ENCODE measurements around the gene TRIM27.
"Not testable (repeated sequence)": the region's sequence is repeated elsewhere in the genome, so short reads cannot be mapped to it uniquely, and the experiment has no call there.

TRIM27 gene

GRCh38 chr6:28864326-28864923 lies 59.4 kb downstream of the TRIM27 start:
- peak overlapping the region; percentile 82 to 86 for H3K4me3 ChIP-seq (ENCODE audit: low read depth in 1 of 2, low read length in 2 of 2)
- H3K36me3 ChIP-seq (ENCODE audit: control insufficient read depth in 1 of 2, insufficient read depth in 2 of 2, low read length in 2 of 2), result no peaks in the 10 kb centered on the region
- peaks cover 7 to 12% of the 10 kb centered on the region in 2 donors for H3K4me1 ChIP-seq (ENCODE audit: control insufficient read depth in 1 of 2, insufficient read depth in 2 of 2, low read length in 2 of 2)
- no peaks in the 10 kb centered on the region for H3K27me3 ChIP-seq (ENCODE audit: control insufficient read depth in 1 of 2, insufficient read depth in 2 of 2, low read length in 2 of 2)
- H3K27ac ChIP-seq (ENCODE audit: low read depth, low read length), result no peak overlapping the region
- no peaks in the 10 kb centered on the region for H3K9me3 ChIP-seq (ENCODE audit: control insufficient read depth in 1 of 2, low read length in 2 of 2)
- peak overlapping the region; percentile 18 to 71 for H3K9ac ChIP-seq (ENCODE audit: low read depth in 1 of 2, low read length in 2 of 2)

GRCh38 chr6:28863604-28864325 lies 60.0 kb downstream of the TRIM27 start:
- H3K4me1 ChIP-seq (ENCODE audit: control insufficient read depth in 1 of 2, insufficient read depth in 2 of 2, low read length in 2 of 2), result peaks cover 7 to 12% of the 10 kb centered on the region in 2 donors
- H3K27me3 ChIP-seq (ENCODE audit: control insufficient read depth in 1 of 2, insufficient read depth in 2 of 2, low read length in 2 of 2), result no peaks in the 10 kb centered on the region
- H3K27ac ChIP-seq (ENCODE audit: low read depth, low read length), result peak overlapping the region; percentile 22
- peak overlapping the region; percentile 18 to 71 for H3K9ac ChIP-seq (ENCODE audit: low read depth in 1 of 2, low read length in 2 of 2)
- no peaks in the 10 kb centered on the region for H3K9me3 ChIP-seq (ENCODE audit: control insufficient read depth in 1 of 2, low read length in 2 of 2)
- no peaks in the 10 kb centered on the region for H3K36me3 ChIP-seq (ENCODE audit: control insufficient read depth in 1 of 2, insufficient read depth in 2 of 2, low read length in 2 of 2)
- H3K4me3 ChIP-seq (ENCODE audit: low read depth in 1 of 2, low read length in 2 of 2), result peak overlapping the region; percentile 82 to 86

GRCh38 chr6:28862077-28862476 lies 61.7 kb downstream of the TRIM27 start:
- no peak overlapping the region for H3K27ac ChIP-seq (ENCODE audit: low read depth, low read length)
- no peaks in the 10 kb centered on the region for H3K36me3 ChIP-seq (ENCODE audit: control insufficient read depth in 1 of 2, insufficient read depth in 2 of 2, low read length in 2 of 2)
- H3K4me3 ChIP-seq (ENCODE audit: low read depth in 1 of 2, low read length in 2 of 2), result no peak overlapping the region
- no peaks in the 10 kb centered on the region for H3K27me3 ChIP-seq (ENCODE audit: control insufficient read depth in 1 of 2, insufficient read depth in 2 of 2, low read length in 2 of 2)
- no peaks in the 10 kb centered on the region for H3K9me3 ChIP-seq (ENCODE audit: control insufficient read depth in 1 of 2, low read length in 2 of 2)
- peaks cover 7 to 12% of the 10 kb centered on the region in 2 donors for H3K4me1 ChIP-seq (ENCODE audit: control insufficient read depth in 1 of 2, insufficient read depth in 2 of 2, low read length in 2 of 2)
- no peak overlapping the region for H3K9ac ChIP-seq (ENCODE audit: low read depth in 1 of 2, low read length in 2 of 2)

- Histone ChIP-seq H3K4me3 (ENCODE audit: low read depth in 1 of 2, low read length in 2 of 2) (no peak overlapping the region), H3K27ac (ENCODE audit: low read depth, low read length) (no peak overlapping the region), H3K36me3 (ENCODE audit: control insufficient read depth in 1 of 2, insufficient read depth in 2 of 2, low read length in 2 of 2) (no peaks in the 10 kb centered on the region), H3K9ac (ENCODE audit: low read depth in 1 of 2, low read length in 2 of 2) (no peak overlapping the region), H3K9me3 (ENCODE audit: control insufficient read depth in 1 of 2, low read length in 2 of 2) (no peaks in the 10 kb centered on the region), H3K4me1 (ENCODE audit: control insufficient read depth in 1 of 2, insufficient read depth in 2 of 2, low read length in 2 of 2) (peaks cover 7 to 12% of the 10 kb centered on the region in 2 donors), H3K27me3 (ENCODE audit: control insufficient read depth in 1 of 2, insufficient read depth in 2 of 2, low read length in 2 of 2) (no peaks in the 10 kb centered on the region)
Observed at GRCh38 chr6:28861339-28861738, 62.4 kb downstream of the TRIM27 start.

GRCh38 chr6:28860581-28860980 lies 63.2 kb downstream of the TRIM27 start:
- no peak overlapping the region for H3K27ac ChIP-seq (ENCODE audit: low read depth, low read length)
- no peak overlapping the region for H3K9ac ChIP-seq (ENCODE audit: low read depth in 1 of 2, low read length in 2 of 2)
- H3K4me1 ChIP-seq (ENCODE audit: control insufficient read depth in 1 of 2, insufficient read depth in 2 of 2, low read length in 2 of 2), result peaks cover 7 to 12% of the 10 kb centered on the region in 2 donors
- H3K9me3 ChIP-seq (ENCODE audit: control insufficient read depth in 1 of 2, low read length in 2 of 2), result no peaks in the 10 kb centered on the region
- H3K4me3 ChIP-seq (ENCODE audit: low read depth in 1 of 2, low read length in 2 of 2), result no peak overlapping the region
- H3K36me3 ChIP-seq (ENCODE audit: control insufficient read depth in 1 of 2, insufficient read depth in 2 of 2, low read length in 2 of 2), result no peaks in the 10 kb centered on the region
- H3K27me3 ChIP-seq (ENCODE audit: control insufficient read depth in 1 of 2, insufficient read depth in 2 of 2, low read length in 2 of 2), result no peaks in the 10 kb centered on the region

- Histone ChIP-seq H3K9ac (ENCODE audit: low read depth in 1 of 2, low read length in 2 of 2) (no peak overlapping the region), H3K36me3 (ENCODE audit: control insufficient read depth in 1 of 2, insufficient read depth in 2 of 2, low read length in 2 of 2) (no peaks in the 10 kb centered on the region), H3K27ac (ENCODE audit: low read depth, low read length) (no peak overlapping the region), H3K4me3 (ENCODE audit: low read depth in 1 of 2, low read length in 2 of 2) (no peak overlapping the region), H3K4me1 (ENCODE audit: control insufficient read depth in 1 of 2, insufficient read depth in 2 of 2, low read length in 2 of 2) (peaks cover 0 to 4% of the 10 kb centered on the region in 2 donors), H3K27me3 (ENCODE audit: control insufficient read depth in 1 of 2, insufficient read depth in 2 of 2, low read length in 2 of 2) (no peaks in the 10 kb centered on the region), H3K9me3 (ENCODE audit: control insufficient read depth in 1 of 2, low read length in 2 of 2) (no peaks in the 10 kb centered on the region)
Observed at GRCh38 chr6:28858963-28859362, 64.8 kb downstream of the TRIM27 start.

- Histone ChIP-seq H3K9ac (ENCODE audit: low read depth in 1 of 2, low read length in 2 of 2) (no peak overlapping the region), H3K36me3 (ENCODE audit: control insufficient read depth in 1 of 2, insufficient read depth in 2 of 2, low read length in 2 of 2) (no peaks in the 10 kb centered on the region), H3K4me1 (ENCODE audit: control insufficient read depth in 1 of 2, insufficient read depth in 2 of 2, low read length in 2 of 2) (no peaks in the 10 kb centered on the region), H3K27ac (ENCODE audit: low read depth, low read length) (no peak overlapping the region), H3K9me3 (ENCODE audit: control insufficient read depth in 1 of 2, low read length in 2 of 2) (no peaks in the 10 kb centered on the region), H3K4me3 (ENCODE audit: low read depth in 1 of 2, low read length in 2 of 2) (no peak overlapping the region), H3K27me3 (ENCODE audit: control insufficient read depth in 1 of 2, insufficient read depth in 2 of 2, low read length in 2 of 2) (no peaks in the 10 kb centered on the region)
Observed at GRCh38 chr6:28856620-28857005, 67.2 kb downstream of the TRIM27 start.

GRCh38 chr6:28854405-28854804 lies 69.4 kb downstream of the TRIM27 start:
- H3K27ac ChIP-seq (ENCODE audit: low read depth, low read length); H3K36me3 ChIP-seq (ENCODE audit: control insufficient read depth in 1 of 2, insufficient read depth in 2 of 2, low read length in 2 of 2); H3K4me1 ChIP-seq (ENCODE audit: control insufficient read depth in 1 of 2, insufficient read depth in 2 of 2, low read length in 2 of 2); H3K9ac ChIP-seq (ENCODE audit: low read depth in 1 of 2, low read length in 2 of 2); H3K27me3 ChIP-seq (ENCODE audit: control insufficient read depth in 1 of 2, insufficient read depth in 2 of 2, low read length in 2 of 2); H3K9me3 ChIP-seq (ENCODE audit: control insufficient read depth in 1 of 2, low read length in 2 of 2); H3K4me3 ChIP-seq (ENCODE audit: low read depth in 1 of 2, low read length in 2 of 2): not testable (repeated sequence)

All from duodenal mucosa (tissue), 2 donors.